H4 (cell line): ENCODE data around the gene SMOC2. TPM values are rescaled to one million over a fixed set of nuclear protein-coding genes. Genes with fewer than 3 reads are reported as not detected.
"Not testable (repeated sequence)": the region's sequence is repeated elsewhere in the genome, so short reads cannot be mapped to it uniquely, and the experiment has no call there.

Source experiments
- DNase-seq: peaks from one replicate; pipeline ENCODE4 v3.0.0-alpha.2; 2015; ENCODE audit warnings: low spot score
- total RNA-seq: library from RNA; depleted of rRNA; stranded (reverse); fragments of >200 nt; shearing (Covaris generic); gene quantifications from 2 replicates; pipeline ENCODE4 v1.2.3, GENCODE V29; 2014

The SMOC2 gene
- total RNA-seq, 1 experiment from 2014 or later, result 0.08 TPM

DNA sequence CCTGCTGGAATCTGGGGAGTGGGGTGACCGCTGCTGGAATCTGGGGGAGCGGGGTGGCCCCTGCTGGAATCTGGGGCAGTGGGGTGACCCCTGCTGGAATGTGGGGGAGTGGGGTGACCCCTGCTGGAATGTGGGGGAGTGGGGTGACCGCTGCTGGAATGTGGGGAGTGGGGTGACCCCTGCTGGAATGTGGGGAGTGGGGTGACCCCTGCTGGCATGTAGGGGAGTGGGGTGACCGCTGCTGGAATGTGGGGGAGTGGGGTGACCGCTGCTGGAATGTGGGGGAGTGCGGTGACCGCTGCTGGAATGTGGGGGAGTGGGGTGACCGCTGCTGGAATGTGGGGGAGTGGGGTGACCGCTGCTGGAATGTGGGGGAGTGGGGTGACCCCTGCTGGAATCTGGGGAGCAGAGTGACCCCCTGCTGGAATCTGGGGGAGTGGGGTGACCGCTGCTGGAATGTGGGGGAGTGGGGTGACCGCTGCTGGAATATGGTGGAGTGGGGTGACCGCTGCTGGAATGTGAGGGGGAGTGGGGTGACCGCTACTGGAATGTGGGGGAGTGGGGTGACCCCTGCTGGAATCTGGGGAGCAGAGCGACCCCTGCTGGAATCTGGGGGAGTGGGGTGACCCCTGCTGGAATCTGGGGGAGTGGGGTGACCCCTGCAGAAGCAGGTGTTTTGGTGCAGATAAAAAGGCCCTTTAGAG lies 97.4 kb downstream of the SMOC2 start:
- DNase-seq, result not testable (repeated sequence)

DNA sequence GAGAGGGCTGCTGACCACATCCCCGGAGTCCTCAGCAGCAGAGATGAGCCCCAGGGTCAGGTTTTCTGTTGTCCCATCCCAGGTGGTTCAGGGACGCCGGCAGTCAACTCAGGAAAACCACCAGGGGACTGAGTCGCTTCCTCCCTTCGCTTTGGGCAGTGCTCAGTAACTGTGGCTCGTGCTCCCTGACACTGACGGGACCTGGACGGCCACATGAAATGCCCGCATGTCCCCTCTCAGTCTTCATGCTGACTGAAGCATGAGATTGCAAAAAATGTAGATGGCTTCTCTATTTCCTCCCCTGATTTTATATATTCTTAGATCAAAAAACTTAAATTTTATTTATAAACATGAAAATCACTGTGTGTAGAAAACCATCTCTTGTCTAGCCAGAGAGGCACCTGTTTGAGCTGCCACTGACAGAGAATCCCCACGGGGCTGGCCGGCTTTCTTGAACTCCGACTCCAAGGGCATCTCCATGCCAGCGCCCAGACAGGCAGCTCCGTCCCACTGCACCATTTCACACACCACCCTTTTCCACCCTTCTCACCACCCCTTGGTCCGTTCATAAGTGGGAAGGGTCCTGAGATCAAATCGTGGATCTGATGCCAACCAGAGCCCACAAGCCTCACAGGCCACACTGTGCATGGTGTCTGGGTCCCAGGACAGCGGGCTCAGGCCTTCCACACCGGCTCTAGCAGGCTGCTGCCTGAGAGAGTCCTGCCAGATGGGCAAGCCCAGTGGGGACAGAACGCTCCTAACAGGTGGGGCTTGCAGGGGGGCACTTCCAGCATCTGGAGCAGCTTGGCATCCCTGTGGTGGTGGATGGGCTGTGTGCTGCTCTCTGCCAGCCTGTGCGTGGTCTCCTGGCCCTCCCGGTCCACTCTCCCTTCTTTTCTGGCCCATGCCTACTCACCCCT lies 98.2 kb downstream of the SMOC2 start:
- no peak for DNase-seq

DNA sequence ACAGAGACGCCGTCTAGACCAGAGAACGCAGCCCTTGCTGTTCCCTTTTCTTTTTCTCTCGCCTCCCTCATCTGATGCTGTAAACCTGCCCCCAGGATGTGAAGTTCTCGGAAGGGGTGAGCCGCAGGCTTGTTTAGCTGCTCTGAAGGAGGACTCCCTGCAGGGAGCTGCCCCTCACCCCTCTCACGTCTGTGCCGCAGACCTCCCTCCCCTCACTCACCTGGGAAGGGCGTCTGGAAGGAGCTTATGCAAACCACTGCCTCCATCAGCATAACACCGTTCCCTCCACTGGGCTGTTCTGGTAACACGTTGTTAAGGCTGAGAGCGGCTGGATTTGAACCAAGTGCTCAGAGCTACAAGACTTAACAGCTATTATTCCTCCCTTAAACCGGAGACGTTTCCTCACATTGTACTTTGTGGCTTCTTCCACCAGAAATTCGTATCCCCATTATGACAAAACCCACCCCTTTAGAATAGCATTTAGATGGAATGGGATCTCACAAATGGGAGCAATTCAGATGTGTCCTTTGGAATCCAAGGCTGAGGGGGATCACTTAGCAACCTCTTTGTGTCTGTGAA lies 99.8 kb downstream of the SMOC2 start:
- no peak for DNase-seq

DNA sequence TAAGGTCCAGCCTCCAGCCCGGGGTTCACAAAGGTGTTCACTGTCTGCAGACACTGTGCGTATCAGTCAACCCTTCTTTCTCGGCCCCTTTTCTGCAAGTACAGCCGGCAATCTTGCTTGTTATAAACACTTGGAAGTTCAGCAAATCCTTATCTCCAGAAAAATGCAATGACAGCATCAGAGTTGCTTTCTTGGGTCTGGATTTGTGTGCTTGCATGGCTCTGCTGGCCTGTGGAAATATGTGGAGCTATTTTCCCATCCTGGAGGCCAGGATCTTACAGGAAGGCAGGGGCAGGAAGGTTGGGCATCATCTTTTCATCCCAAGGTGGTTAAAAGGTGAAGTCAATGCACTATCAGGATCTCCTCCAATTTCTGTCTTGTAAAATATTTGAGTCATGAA lies 100.3 kb downstream of the SMOC2 start:
- DNase-seq, result no peak

DNA sequence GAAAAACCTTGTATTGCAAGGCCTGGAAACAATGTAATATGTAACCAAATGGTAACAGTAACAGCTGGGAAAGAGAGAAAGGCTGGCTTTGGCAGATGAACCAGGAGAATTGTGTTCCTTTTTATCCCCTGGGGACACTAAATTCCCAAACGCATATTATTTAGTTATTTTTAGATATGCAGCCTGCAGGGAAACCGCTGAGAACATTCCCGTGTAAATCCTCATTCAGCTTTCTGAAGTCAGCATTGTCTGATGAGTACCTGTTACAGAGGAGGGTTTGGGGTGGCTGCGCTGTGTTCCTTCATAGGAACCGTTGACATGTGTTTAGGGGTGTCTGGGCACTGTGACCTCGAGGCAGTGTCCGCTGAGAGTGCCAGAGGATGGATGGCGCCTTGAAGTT lies 101.3 kb downstream of the SMOC2 start:
- no peak for DNase-seq

DNA sequence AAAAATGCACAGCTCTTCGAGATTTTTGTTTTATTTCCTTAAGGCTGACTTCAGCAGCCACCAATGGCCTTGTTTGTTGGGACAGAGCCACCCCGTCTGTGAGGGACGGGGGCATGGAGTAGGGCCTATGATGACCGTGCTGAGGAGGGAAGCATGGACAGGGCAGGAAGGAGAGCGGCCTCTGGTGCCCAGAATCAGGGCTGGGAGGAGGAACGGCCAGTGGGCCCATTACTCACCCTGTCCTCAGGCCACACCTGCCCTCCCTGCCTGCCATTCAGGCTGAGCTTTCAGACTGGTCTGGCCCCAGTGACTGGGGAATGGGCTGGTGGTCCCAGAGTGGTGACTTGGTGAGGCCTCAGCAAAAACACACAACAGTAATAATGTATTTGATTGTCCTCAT lies 104.4 kb downstream of the SMOC2 start:
- no peak for DNase-seq

DNA sequence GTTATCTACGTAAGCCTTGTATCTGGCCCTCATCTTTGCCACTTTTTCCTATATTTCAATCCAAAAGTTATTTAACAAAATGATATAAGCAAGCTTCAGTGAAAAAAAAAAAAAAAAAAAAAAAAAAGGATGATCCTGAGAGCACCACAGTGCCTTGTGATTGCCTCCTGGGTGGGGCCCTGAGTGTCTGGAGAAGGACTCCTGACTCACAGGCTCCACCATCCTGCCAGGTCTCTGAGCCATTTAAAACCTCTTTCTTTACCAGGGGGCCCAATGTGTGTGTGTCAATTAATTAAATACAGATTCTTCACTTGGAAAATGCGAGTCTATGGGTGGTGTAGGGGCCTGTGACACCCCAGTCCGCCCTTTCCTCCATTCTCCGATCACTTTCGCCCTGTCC lies 105.2 kb downstream of the SMOC2 start:
- no peak for DNase-seq

DNA sequence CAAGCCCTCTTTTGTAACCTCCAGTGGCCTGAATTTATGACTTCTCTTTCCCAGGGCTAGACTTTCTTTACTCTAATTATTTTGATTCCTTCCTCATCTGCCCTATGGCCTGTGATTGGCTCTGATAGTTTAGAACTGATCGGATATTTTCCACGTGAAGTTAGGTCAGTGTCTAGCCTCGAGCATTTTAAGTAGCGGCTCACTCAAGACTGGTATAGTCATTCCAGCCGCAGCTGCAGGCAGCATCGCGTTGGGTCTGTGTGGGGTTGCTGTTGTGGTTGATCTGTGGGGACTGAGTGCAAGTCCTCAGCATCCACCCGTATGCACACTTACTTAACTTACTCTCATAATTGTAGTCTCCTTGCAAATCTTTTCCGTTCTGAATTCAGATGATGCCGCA lies 105.7 kb downstream of the SMOC2 start:
- DNase-seq, result no peak

DNA sequence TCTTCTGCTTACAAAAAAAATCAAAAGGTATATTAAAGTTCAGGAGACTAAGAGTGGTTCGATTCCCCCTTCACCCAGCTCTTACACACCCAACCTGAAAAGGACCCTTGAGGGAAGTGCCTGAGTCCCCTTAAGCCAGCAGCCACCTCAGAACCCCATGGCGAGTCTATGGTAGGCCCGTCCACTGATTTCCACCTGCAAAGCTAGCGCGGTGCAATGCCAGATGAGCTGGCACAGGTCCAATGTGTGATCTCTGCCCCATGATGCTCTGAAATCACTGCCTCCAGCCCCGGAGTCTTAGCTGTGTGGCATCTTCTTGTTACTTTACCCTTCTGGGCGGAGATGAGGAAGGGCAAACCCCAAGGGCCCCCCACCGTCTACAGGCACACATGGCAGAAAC lies 109.3 kb downstream of the SMOC2 start:
- no peak for DNase-seq

DNA sequence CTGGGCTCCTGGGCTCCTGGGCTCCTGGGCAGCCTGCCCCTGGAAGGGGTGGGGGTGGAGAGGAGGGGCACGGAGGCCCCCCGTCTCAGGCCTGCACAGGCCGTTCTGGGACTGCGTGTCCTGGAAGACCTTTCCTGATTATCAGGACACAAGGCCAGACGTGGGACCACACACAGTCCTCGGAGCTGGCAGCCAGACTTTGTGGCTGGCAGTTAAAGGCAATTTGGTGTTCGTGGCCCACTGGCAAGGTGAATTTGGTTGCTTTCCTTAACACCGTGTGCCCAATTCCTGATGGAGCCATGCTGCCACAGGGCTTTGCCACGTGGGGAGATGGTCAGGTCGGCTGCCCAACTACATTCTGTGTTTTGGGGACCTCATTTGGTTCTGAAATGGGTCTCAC lies 113.5 kb downstream of the SMOC2 start:
- no peak for DNase-seq

DNA sequence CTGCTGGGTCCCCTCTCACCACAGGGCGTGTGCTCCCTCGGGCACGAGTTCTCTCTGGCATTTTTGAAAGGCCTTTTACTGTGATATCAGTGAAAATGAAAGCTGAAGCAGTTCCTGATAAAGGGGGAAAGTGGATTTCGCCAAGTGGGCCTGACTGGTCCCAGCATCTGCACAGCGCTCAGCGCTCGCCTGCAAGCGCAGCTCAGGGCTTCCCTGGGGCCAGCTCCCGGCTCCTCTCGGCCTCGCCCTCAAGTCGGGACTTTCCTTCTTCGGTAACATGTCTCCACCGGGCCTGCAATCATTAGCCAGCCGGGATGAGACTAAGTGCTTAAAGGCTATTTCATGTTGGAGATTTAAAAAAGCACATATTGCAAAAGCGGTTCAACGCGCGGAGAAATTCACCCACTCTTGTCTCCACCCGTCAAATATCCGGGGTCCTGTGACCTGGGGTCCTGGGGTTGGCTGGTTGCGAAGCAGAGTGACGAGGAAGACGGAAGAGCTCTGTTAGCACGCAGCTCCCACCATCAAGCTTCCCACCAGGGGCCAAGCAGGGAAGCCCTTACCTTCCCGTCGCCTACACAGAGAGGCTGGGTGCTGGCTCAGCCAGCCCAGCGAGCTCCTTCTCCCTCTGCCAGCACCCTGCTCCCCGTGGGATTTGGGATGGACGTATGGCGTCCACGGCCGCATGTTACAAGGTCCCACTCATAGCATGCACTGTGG lies 114.1 kb downstream of the SMOC2 start:
- DNase-seq, result no peak

DNA sequence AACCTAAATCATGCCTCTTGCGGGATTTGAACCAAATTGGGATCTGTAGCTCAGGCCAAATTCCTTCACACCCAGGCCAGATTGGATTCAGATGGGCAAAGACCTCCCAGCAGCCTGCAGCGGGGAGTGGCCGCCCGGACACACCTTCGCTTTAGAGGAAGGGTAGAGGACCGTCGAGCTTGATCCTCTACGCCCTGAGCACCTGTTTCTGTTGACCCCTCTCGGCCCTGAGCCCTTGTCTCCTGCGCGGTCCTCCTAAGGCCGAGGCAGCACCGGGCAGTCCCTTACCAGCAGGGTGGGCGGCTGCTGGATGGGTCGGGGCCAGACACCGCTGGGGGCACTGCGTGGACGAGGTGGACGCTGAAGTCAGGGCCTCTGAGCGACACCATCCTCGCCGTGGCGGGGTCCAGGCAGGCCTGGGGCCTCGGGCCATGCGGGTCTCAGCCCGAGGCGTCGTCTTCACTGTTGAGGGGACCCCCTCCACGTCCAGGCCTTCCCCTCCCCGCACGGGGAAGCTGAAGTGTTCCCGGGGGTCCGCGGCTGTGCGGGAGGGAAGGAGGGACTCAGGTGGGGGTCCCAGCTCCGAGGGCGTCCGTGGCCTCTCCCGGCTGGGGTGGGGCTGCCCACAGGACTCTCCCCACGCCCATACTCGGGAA lies 114.8 kb downstream of the SMOC2 start:
- DNase-seq, result no peak

DNA sequence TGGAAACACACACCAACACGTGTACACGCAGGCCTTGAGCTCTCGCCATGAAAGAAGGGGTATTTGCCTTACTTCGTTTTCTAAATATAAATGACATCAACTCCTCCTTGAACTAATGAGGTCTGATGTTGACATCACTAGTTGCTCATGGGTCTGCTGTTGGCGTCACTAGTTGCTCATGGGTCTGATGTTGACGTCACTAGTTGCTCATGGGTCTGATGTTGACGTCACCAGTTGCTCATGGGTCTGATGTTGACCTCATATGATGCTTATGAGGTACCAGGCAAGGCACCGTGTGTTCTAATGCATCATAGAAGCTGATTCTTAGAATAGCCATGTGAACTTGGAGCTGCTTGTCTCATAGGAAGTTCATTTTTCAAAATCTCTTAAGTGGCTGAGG lies 116.5 kb downstream of the SMOC2 start:
- no peak for DNase-seq

DNA sequence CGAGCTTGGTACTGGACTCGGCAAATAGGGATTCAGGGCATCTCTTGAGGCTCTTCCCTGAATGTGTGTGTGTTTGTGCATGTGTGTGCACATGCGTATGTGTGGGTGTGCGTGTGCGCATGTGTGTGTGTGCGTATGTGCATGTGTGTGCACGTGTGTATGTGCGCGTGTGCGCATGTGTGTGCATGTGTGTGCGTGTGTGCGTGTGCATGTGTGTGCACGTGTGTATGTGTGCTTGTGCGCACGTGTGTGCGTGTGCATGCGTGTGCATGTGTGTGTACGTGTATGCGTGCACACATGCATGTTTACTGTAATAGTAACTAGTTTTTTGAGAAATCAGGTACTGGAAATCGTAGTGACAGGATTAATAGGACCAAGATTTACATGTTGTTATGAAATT lies 117.7 kb downstream of the SMOC2 start:
- no peak for DNase-seq

DNA sequence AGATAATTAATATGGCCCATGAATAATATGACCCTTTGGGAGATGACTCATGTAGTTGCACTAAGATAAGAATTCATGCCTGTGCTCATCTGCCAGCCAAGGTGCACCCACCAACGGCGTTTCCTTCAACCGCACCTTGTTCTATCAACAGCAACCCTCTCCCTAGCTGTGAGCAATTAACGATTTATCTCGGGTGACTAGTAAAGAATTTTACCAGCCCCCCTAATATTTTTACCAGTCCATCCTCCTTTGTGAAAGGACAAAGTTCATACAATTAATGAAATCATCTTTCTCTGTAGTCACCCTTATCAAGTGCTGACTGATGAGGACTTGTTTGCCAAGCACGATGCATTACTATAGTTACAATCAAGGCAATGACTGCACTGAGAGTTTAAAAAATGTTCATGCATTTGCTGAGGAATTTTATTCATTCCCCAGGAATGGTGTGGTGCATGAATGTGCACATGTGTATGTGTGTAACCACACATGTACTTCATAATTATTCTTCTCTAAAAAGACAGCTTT lies 118.7 kb downstream of the SMOC2 start:
- no peak for DNase-seq

DNA sequence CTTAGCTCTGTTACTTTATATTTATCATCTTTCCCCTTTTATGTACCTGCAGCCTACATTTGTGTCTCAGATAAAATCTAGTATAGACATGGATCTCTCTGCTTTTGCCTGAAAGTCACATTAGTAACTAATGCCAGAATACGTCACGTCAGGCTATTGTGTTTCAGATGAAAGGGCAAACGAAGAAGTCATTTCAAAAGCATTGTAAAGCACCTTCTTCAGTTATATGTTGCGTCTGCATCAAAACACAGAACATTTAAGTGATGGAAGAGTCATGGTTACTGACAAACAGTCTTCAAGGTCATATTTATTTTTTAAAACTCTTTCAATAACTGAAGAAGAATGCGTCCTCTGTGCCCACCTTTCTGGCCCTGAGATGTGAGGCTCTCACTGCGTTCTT lies 119.1 kb downstream of the SMOC2 start:
- no peak for DNase-seq

DNA sequence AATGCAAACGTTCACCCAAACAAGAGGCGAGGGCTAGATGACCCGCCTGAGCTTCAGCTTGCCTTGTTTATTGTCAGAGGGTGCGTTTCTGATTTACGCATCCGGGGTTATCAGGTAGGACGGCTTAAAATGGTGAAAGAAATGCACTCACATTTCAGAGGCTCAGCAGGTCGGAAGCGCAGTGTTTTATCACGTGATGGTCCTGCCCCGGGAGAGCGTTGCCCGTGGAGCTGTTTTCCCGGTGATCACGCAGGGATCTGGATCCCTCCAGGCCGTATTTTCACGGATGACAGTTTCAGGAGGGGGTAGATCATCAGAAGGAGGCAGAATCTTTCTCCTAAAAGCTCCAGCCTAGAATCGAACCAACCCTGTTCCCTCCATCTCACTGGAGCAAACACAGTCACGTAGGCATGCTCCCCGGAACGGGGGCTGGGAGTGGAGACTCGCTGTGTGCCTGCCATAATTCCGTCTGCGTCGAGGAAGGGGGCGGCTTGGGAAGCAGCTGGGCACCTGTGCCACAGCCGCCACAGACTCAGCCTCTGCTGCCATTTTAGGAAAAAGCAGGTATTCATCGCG lies 121.7 kb downstream of the SMOC2 start:
- no peak for DNase-seq

DNA sequence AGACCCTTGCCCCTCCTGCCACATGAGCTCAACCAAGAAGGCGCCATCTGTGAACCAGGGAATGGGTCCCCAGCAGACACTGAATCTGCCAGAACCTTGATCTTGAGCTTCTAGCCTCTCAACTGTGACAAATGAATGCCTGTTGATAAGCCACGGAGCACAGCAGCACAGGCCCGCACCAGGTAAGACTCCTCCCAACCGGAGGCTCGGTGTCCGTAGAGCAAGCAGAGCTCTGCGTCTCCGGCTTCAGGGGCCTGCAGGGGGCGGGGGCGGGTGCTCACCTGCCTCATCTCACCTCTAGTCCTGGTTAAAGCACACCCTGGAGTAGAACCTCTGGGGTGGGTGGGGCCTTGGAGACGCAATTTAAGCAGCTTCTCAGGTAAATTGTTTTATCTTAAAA lies 122.7 kb downstream of the SMOC2 start:
- DNase-seq, result no peak

DNA sequence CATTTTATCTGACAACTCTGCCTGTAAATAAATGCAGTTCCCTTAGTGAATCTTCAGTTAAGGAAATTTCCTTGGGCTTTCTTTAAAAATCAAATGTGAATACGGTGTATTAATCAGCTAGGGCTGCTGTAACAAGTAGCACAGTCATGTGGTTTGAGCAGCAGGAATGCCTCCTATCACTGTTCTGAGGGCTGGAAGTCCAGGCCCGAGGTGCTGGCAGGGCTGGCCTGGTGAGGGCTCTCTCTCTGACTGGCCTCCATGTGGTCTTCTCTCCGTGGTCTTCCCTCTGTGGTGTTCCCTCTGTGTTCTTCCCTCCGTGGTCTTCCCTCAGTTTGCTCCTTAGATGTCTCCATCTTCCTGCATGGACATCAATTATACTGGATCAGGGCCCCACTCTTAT lies 124.1 kb downstream of the SMOC2 start:
- DNase-seq, result no peak

DNA sequence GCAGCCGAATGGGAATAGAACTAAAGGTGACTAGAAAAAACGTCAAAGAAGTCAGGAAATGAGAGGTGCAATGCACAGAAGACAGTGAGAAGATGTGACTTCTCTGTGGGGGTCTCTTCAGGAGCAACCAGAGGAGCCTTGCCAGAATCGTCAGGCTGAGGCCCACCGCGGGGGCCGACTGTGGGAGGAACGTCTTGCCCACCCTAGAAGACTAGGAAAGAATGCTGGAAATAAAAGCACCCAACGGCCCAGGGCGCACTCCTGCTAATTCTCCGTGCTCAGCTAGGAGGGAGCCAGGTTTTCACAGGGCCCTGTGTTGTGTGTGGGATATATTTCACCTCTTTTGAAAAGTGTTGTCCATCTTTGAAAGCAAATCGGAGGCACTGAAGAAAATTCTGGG lies 129.2 kb downstream of the SMOC2 start:
- DNase-seq, result no peak

DNA sequence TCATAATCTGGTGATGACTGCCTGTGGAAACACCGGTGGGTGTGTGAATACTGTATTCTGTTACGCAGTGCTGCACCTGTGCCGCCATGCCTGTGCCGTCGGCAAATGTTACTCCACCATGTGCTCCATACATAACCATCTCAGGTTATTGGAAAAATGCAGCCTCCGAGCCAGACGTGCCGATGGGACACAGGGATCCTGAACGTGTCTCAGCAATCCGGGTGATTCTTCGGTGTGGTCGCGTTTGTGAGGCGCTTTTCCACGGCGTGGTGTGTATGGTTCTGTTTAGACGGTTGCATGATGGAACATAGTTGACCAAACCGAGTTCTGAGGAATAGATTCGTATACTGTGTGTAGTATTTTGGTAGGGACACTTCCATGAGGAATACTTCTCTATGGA lies 130.3 kb downstream of the SMOC2 start:
- DNase-seq, result no peak
